SK-N-MC (cell line): ENCODE data around the gene WDR33.

Experiments
- EZH2 ChIP-seq: fragments of 200-600 bp; sonication (generic); IDR thresholded peaks from one replicate; pipeline ENCODE4 v1.6.1; 2017; ENCODE audit warnings: antibody characterized with exemption
- FOXP2 ChIP-seq: optimal IDR thresholded peaks from 2 replicates; pipeline ENCODE3; 2011; ENCODE audit warnings: mild to moderate bottlenecking, moderate library complexity; ENCODE audit not compliant: insufficient read depth; ENCODE audit errors: extremely low read length, control extremely low read depth

DNA sequence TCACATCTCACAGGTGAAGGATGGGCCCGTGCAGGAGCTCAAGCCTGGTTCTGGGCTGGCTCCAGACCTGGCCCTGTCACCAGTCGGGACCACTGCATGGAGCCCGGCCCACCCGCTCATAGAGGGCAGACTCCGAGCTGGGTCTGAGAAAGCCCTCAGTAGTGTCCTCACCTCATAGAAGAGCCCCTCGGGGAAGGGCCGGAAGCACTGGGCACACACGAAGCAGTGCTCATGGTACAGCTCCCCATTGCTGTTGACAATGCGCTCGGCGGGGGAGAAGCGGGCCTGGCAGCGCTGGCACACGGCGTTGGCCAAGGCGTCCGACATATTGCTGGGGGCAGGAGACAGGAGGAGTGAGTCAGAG, 153.8 kb downstream of the WDR33 start:
- TF ChIP-seq EZH2 (no peak), FOXP2 (no peak)
